ENCODE data around the gene FAM120A.
"Not testable (repeated sequence)": the region's sequence is repeated elsewhere in the genome, so short reads cannot be mapped to it uniquely, and the experiment has no call there.

FAM120A gene

GRCh38 chr9:93473411-93473810, 21.9 kb downstream of the FAM120A start:
- DNase-seq = no peak

- no peak for DNase-seq
These were observed 23.6 kb downstream of the FAM120A start for GRCh38 chr9:93475108-93475507.

GRCh38 chr9:93475856-93476255, 24.4 kb downstream of the FAM120A start:
- DNase-seq = no peak

- DNase-seq = no peak
These were observed 25.4 kb downstream of the FAM120A start for GRCh38 chr9:93476924-93477323.

GRCh38 chr9:93477397-93477796, 25.9 kb downstream of the FAM120A start:
- DNase-seq = no peak

GRCh38 chr9:93479726-93480125, 28.2 kb downstream of the FAM120A start:
- DNase-seq = no peak

GRCh38 chr9:93480262-93480661, 28.8 kb downstream of the FAM120A start:
- no peak for DNase-seq

GRCh38 chr9:93480728-93481324, 29.3 kb downstream of the FAM120A start:
- no peak for DNase-seq

GRCh38 chr9:93483497-93483896, 32.0 kb downstream of the FAM120A start:
- no peak for DNase-seq

- no peak for DNase-seq
These were observed 34.8 kb downstream of the FAM120A start for GRCh38 chr9:93486268-93486667.

- no peak for DNase-seq
These were observed 36.8 kb downstream of the FAM120A start for GRCh38 chr9:93488244-93488643.

GRCh38 chr9:93491593-93492232, 40.2 kb downstream of the FAM120A start:
- DNase-seq = no peak

- DNase-seq = no peak
These were observed 40.8 kb downstream of the FAM120A start for GRCh38 chr9:93492327-93492726.

- no peak for DNase-seq
These were observed 42.5 kb downstream of the FAM120A start for GRCh38 chr9:93493949-93494348.

GRCh38 chr9:93496285-93496684, 44.8 kb downstream of the FAM120A start:
- DNase-seq = no peak

- DNase-seq = no peak
These were observed 49.2 kb downstream of the FAM120A start for GRCh38 chr9:93500571-93501298.

GRCh38 chr9:93501406-93501805, 49.9 kb downstream of the FAM120A start:
- DNase-seq = no peak

GRCh38 chr9:93503381-93503780, 51.9 kb downstream of the FAM120A start:
- DNase-seq = no peak

- DNase-seq = peak; percentile 6
These were observed 54.2 kb downstream of the FAM120A start for GRCh38 chr9:93505541-93506132.

GRCh38 chr9:93507768-93508167, 56.3 kb downstream of the FAM120A start:
- DNase-seq = no peak

GRCh38 chr9:93508207-93508606, 56.7 kb downstream of the FAM120A start:
- no peak for DNase-seq

GRCh38 chr9:93509084-93509483, 57.6 kb downstream of the FAM120A start:
- DNase-seq = no peak

- no peak for DNase-seq
These were observed 58.6 kb downstream of the FAM120A start for GRCh38 chr9:93510041-93510440.

GRCh38 chr9:93511228-93511627, 59.7 kb downstream of the FAM120A start:
- DNase-seq = not testable (repeated sequence)

Data from SIG-M5 (cell line).